HFFc6 (cell line): ENCODE measurements around the gene STARD3NL. TPM values are rescaled to one million over a fixed set of nuclear protein-coding genes. Genes with fewer than 3 reads are reported as not detected.

Source experiments
- DNase-seq: peaks from one replicate; pipeline ENCODE4 v3.0.0-alpha.2; 2018
- H3K27ac Mint-ChIP-seq: 2 replicates; pipeline ENCODE4 v1.8.0; 2020; ENCODE audit warnings: mild to moderate bottlenecking, mixed read lengths
- H3K27me3 Mint-ChIP-seq: 2 replicates; pipeline ENCODE4 v1.8.0; 2021; ENCODE audit warnings: mild to moderate bottlenecking, moderate library complexity, mixed read lengths; ENCODE audit not compliant: insufficient read depth
- H3K36me3 Mint-ChIP-seq: 2 replicates; pipeline ENCODE4 v1.8.0; 2021; ENCODE audit warnings: low read depth, mixed read lengths
- H3K4me1 Mint-ChIP-seq: 2 replicates; pipeline ENCODE4 v1.8.0; 2020; ENCODE audit warnings: low read depth, mixed read lengths
- H3K4me3 Mint-ChIP-seq: 2 replicates; pipeline ENCODE4 v1.8.0; 2020; ENCODE audit warnings: mild to moderate bottlenecking, moderate library complexity, mixed read lengths
- H3K9me3 Mint-ChIP-seq: 2 replicates; pipeline ENCODE4 v1.8.0; 2020; ENCODE audit warnings: mild to moderate bottlenecking, mixed read lengths
- CTCF ChIP-seq: fragments of 200-600 bp; sonication (generic); IDR thresholded peaks from 2 replicates; pipeline ENCODE4 v1.5.0; 2021; ENCODE audit warnings: antibody characterized with exemption, mild to moderate bottlenecking
- total RNA-seq, 6 experiments: library from RNA; stranded (reverse); fragmentation: NEBNext Ultra II Directional; extraction: Animal tissue kit (Norgen Biotek cat#: 25700); gene quantifications; 2 replicates in 1 of 6; 3 replicates in 5 of 6; pipeline ENCODE4 v1.2.3, GENCODE V29; 2021

STARD3NL gene
- total RNA-seq, 6 experiments from 2014 or later, result 44.5 to 53.2 (median 49.7) TPM

GRCh38 chr7:38191791-38192190 is 13.7 kb downstream of the STARD3NL start:
- Mint-ChIP-seq H3K36me3 (peaks cover 24% of the 10 kb centered on the region), H3K4me3 (no peak overlapping the region), H3K27me3 (no peaks in the 10 kb centered on the region), H3K4me1 (peaks cover 54% of the 10 kb centered on the region), H3K27ac (no peak overlapping the region), H3K9me3 (no peaks in the 10 kb centered on the region; the same call in 1 of the 2 replicates)
- TF ChIP-seq CTCF, result no peak
- no peak for DNase-seq

- Mint-ChIP-seq H3K9me3 (no peaks in the 10 kb centered on the region; the same call in 1 of the 2 replicates), H3K27me3 (no peaks in the 10 kb centered on the region), H3K36me3 (peaks cover 24% of the 10 kb centered on the region), H3K27ac (no peak overlapping the region), H3K4me1 (peaks cover 54% of the 10 kb centered on the region), H3K4me3 (no peak overlapping the region)
- DNase-seq, result no peak
- TF ChIP-seq CTCF, result no peak
Observed at GRCh38 chr7:38192327-38192726, 14.3 kb downstream of the STARD3NL start.

- Mint-ChIP-seq H3K4me3 (no peak overlapping the region; the same call in 1 of the 2 replicates), H3K27me3 (no peaks in the 10 kb centered on the region), H3K4me1 (peaks cover 55% of the 10 kb centered on the region), H3K9me3 (no peaks in the 10 kb centered on the region; the same call in 1 of the 2 replicates), H3K36me3 (peaks cover 18% of the 10 kb centered on the region), H3K27ac (peak overlapping the region; percentile 75)
- no peak for TF ChIP-seq CTCF
- peak; percentile 24 for DNase-seq
Observed at GRCh38 chr7:38195804-38196595, 18.0 kb downstream of the STARD3NL start.

- peak overlapping the region; percentile 73; the same call in 1 of the 2 replicates for H3K27ac Mint-ChIP-seq
- DNase-seq, result no peak
- H3K4me1 Mint-ChIP-seq, result peaks cover 55% of the 10 kb centered on the region
- peaks cover 5% of the 10 kb centered on the region for H3K36me3 Mint-ChIP-seq
- no peak overlapping the region for H3K4me3 Mint-ChIP-seq
- H3K9me3 Mint-ChIP-seq, result no peaks in the 10 kb centered on the region
- no peak for TF ChIP-seq CTCF
- H3K27me3 Mint-ChIP-seq, result no peaks in the 10 kb centered on the region
Observed at GRCh38 chr7:38198366-38198765, 20.3 kb downstream of the STARD3NL start.

- H3K27me3 Mint-ChIP-seq, result no peaks in the 10 kb centered on the region
- no peak for TF ChIP-seq CTCF
- no peaks in the 10 kb centered on the region for H3K9me3 Mint-ChIP-seq
- H3K27ac Mint-ChIP-seq, result no peak overlapping the region
- DNase-seq, result no peak
- H3K4me3 Mint-ChIP-seq, result no peak overlapping the region
- H3K4me1 Mint-ChIP-seq, result peaks cover 55% of the 10 kb centered on the region
- peaks cover 9% of the 10 kb centered on the region for H3K36me3 Mint-ChIP-seq
Observed at GRCh38 chr7:38199154-38199553, 21.1 kb downstream of the STARD3NL start.
